ENCODE results near the gene THEMIS.
"Not testable (repeated sequence)": the region's sequence is repeated elsewhere in the genome, so short reads cannot be mapped to it uniquely, and the experiment has no call there.

Gene THEMIS

DNA sequence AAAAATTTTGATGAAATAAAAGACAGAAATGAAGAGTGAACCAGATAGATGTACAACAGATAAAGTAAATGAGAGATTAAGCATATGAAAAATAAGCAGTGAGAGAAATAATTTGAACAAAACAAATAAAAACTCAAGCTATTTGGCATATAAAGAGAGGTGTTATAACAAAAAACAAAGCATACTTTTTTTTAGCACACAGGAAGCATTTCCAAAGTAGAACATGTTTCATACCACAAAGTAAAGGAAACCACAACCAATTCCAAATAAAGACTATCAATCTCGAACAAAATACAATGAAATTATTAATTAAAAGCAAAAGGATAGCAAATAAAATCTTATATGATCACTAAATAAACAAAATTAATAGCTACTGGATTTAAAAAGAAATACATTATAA, 6.8 kb downstream of the THEMIS start:
- Histone ChIP-seq H3K56ac (ENCODE audit: low read length) (no peak overlapping the region), H4K8ac (ENCODE audit: low read depth, low read length) (no peak overlapping the region)

DNA sequence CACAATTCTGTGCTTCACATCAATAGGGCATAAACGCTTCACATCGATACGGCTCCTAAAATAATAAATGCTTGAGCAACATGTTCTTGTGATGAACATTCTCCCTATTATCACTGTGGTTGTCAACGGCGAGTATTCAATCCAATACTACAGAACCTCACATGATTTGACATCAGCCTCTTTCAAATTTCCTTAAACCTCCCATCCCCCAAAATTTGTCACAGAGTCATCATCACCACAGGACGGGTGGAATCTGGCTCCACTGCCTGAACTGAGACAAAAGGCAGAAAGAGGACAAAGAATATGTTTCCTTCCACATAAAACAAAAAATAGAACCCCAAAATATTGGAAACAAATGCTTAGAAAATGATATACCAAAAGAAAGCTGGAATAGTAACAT, 7.3 kb downstream of the THEMIS start:
- Histone ChIP-seq H4K8ac (ENCODE audit: low read depth, low read length) (no peak overlapping the region), H3K56ac (ENCODE audit: low read length) (no peak overlapping the region), H2AK5ac (ENCODE audit: low read length) (no peak overlapping the region), H3K79me2 (ENCODE audit: control insufficient read depth, insufficient read depth, low read length) (no peaks in the 10 kb centered on the region), H3K23ac (ENCODE audit: low read length) (no peak overlapping the region), H3K4ac (ENCODE audit: low read depth, low read length) (no peak overlapping the region), H4K5ac (ENCODE audit: low read length) (no peak overlapping the region), H3K18ac (ENCODE audit: low read length) (no peak overlapping the region), H3K4me1 (ENCODE audit: control insufficient read depth, low read depth, low read length) (no peaks in the 10 kb centered on the region), H3K79me1 (ENCODE audit: low read length) (no peaks in the 10 kb centered on the region), H2BK5ac (ENCODE audit: low read length) (no peak overlapping the region), H3K27me3 (ENCODE audit: insufficient read depth, low read length, poor library complexity) (no peaks in the 10 kb centered on the region), H3K4me2 (ENCODE audit: low read length) (no peak overlapping the region), H2BK120ac (ENCODE audit: low read depth, low read length) (no peak overlapping the region), H3K9ac (ENCODE audit: low read length) (no peak overlapping the region), H3K36me3 (ENCODE audit: control insufficient read depth, insufficient read depth, low read length) (no peaks in the 10 kb centered on the region), H2BK15ac (replicated peaks; ENCODE audit: low read depth) (no peak overlapping the region), H3K4me3 (ENCODE audit: low read length) (no peak overlapping the region), H3K27ac (ENCODE audit: low read depth, low read length) (no peak overlapping the region)
- DNase-seq, result peak; percentile 41
- no CpG with 5 or more reads among the region's 6 CpGs for WGBS (ENCODE audit: extremely low coverage, insufficient coverage, low lambda C conversion rate)

More for the DNA sequence above, 6.8 kb downstream of the THEMIS start:
- no peak overlapping the region for H2AK5ac ChIP-seq (ENCODE audit: low read length)
- no peak overlapping the region for H3K27ac ChIP-seq (ENCODE audit: low read depth, low read length)
- H2BK120ac ChIP-seq (ENCODE audit: low read depth, low read length), result no peak overlapping the region
- H3K79me1 ChIP-seq (ENCODE audit: low read length), result no peaks in the 10 kb centered on the region
- DNase-seq, result no peak
- H3K36me3 ChIP-seq (ENCODE audit: control insufficient read depth, insufficient read depth, low read length), result no peaks in the 10 kb centered on the region
- no peak overlapping the region for H3K4ac ChIP-seq (ENCODE audit: low read depth, low read length)
- no CpG with 5 or more reads among the region's 1 CpG for WGBS (ENCODE audit: extremely low coverage, insufficient coverage, low lambda C conversion rate)
- H3K18ac ChIP-seq (ENCODE audit: low read length), result no peak overlapping the region
- no peak overlapping the region for H3K4me2 ChIP-seq (ENCODE audit: low read length)
- no peaks in the 10 kb centered on the region for H3K4me1 ChIP-seq (ENCODE audit: control insufficient read depth, low read depth, low read length)
- no peak overlapping the region for H2BK15ac ChIP-seq (replicated peaks; ENCODE audit: low read depth)
- H3K9ac ChIP-seq (ENCODE audit: low read length), result no peak overlapping the region
- H3K27me3 ChIP-seq (ENCODE audit: insufficient read depth, low read length, poor library complexity), result no peaks in the 10 kb centered on the region
- H4K5ac ChIP-seq (ENCODE audit: low read length), result no peak overlapping the region
- no peak overlapping the region for H3K23ac ChIP-seq (ENCODE audit: low read length)
- H3K4me3 ChIP-seq (ENCODE audit: low read length), result no peak overlapping the region
- H3K79me2 ChIP-seq (ENCODE audit: control insufficient read depth, insufficient read depth, low read length), result no peaks in the 10 kb centered on the region
- no peak overlapping the region for H2BK5ac ChIP-seq (ENCODE audit: low read length)

DNA sequence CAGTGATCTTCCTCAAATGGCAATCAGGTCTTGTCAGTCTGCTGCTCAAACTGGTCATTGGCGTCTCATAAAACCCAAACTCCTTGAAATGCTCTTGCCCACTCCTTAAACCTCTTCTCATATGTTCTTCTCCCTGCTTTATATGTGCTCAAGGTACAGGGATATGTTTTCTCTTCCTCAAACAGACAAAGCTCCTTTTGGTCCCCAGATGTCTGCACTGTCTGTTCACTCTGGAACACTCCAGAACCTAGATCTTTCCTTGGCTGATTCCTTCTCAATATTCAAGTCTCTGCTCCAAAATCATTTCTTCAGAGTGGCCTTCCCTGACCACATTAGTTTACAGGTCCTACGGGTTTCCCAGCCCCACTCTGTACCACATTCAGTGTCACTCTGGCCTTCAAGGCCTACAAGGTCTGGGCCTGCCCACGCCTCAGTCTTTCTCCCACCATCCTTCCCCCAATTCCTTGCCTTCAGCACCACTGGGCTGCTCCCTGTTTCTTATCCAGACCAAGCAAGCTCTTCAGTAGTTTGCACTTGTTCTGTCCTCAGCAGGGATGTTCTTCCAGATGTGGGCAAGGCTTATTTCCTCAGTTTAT, 9.0 kb downstream of the THEMIS start:
- H2AK5ac ChIP-seq (ENCODE audit: low read length), result no peak overlapping the region
- no peaks in the 10 kb centered on the region for H3K79me1 ChIP-seq (ENCODE audit: low read length)
- H3K4me2 ChIP-seq (ENCODE audit: low read length), result no peak overlapping the region
- no peaks in the 10 kb centered on the region for H3K79me2 ChIP-seq (ENCODE audit: control insufficient read depth, insufficient read depth, low read length)
- no peak overlapping the region for H2BK5ac ChIP-seq (ENCODE audit: low read length)
- no peak overlapping the region for H3K4ac ChIP-seq (ENCODE audit: low read depth, low read length)
- H4K5ac ChIP-seq (ENCODE audit: low read length), result no peak overlapping the region
- H3K23ac ChIP-seq (ENCODE audit: low read length), result no peak overlapping the region
- H3K4me1 ChIP-seq (ENCODE audit: control insufficient read depth, low read depth, low read length), result no peaks in the 10 kb centered on the region
- H2BK15ac ChIP-seq (replicated peaks; ENCODE audit: low read depth), result no peak overlapping the region
- WGBS (ENCODE audit: extremely low coverage, insufficient coverage, low lambda C conversion rate), result no CpG with 5 or more reads among the region's 3 CpGs
- no peak overlapping the region for H3K27ac ChIP-seq (ENCODE audit: low read depth, low read length)
- H4K8ac ChIP-seq (ENCODE audit: low read depth, low read length), result no peak overlapping the region
- H2BK120ac ChIP-seq (ENCODE audit: low read depth, low read length), result no peak overlapping the region
- no peak overlapping the region for H3K9ac ChIP-seq (ENCODE audit: low read length)
- H3K4me3 ChIP-seq (ENCODE audit: low read length), result no peak overlapping the region
- no peak for DNase-seq
- no peaks in the 10 kb centered on the region for H3K27me3 ChIP-seq (ENCODE audit: insufficient read depth, low read length, poor library complexity)
- no peaks in the 10 kb centered on the region for H3K36me3 ChIP-seq (ENCODE audit: control insufficient read depth, insufficient read depth, low read length)
- no peak overlapping the region for H3K56ac ChIP-seq (ENCODE audit: low read length)
- H3K18ac ChIP-seq (ENCODE audit: low read length), result no peak overlapping the region

DNA sequence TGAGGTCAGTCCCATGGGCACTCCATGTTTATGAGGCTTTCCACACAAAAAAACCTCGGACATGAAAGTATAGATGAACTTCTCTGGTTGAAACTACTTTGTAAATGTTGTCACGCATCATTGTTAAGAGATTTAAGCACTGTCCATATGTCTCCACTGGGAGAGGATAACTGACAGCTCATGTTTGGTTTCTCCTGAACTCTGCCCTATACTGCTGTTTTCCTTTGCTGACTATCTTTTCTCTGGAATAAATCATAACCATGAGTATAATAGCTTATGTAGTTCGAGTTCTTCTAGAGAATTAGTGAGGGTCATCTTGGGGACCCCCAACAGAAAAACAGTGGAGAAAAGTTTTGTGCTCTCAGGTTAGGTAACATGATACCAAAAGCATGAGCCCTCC, 14.3 kb downstream of the THEMIS start:
- Histone ChIP-seq H4K5ac (ENCODE audit: low read length) (no peak overlapping the region), H3K79me1 (ENCODE audit: low read length) (no peaks in the 10 kb centered on the region), H3K27ac (ENCODE audit: low read depth, low read length) (no peak overlapping the region), H2BK120ac (ENCODE audit: low read depth, low read length) (no peak overlapping the region), H3K36me3 (ENCODE audit: control insufficient read depth, insufficient read depth, low read length) (no peaks in the 10 kb centered on the region), H3K27me3 (ENCODE audit: insufficient read depth, low read length, poor library complexity) (no peaks in the 10 kb centered on the region), H3K4me1 (ENCODE audit: control insufficient read depth, low read depth, low read length) (no peaks in the 10 kb centered on the region), H3K56ac (ENCODE audit: low read length) (no peak overlapping the region), H2AK5ac (ENCODE audit: low read length) (no peak overlapping the region), H3K4me2 (ENCODE audit: low read length) (no peak overlapping the region), H2BK15ac (replicated peaks; ENCODE audit: low read depth) (no peak overlapping the region), H3K23ac (ENCODE audit: low read length) (no peak overlapping the region), H3K18ac (ENCODE audit: low read length) (no peak overlapping the region), H3K79me2 (ENCODE audit: control insufficient read depth, insufficient read depth, low read length) (no peaks in the 10 kb centered on the region), H4K8ac (ENCODE audit: low read depth, low read length) (no peak overlapping the region), H3K9ac (ENCODE audit: low read length) (no peak overlapping the region), H3K4ac (ENCODE audit: low read depth, low read length) (no peak overlapping the region), H2BK5ac (ENCODE audit: low read length) (no peak overlapping the region), H3K4me3 (ENCODE audit: low read length) (no peak overlapping the region)
- DNase-seq, result no peak
- WGBS (ENCODE audit: extremely low coverage, insufficient coverage, low lambda C conversion rate), result no CpG with 5 or more reads among the region's 3 CpGs

GRCh38 chr6:127884134-127884533, 16.7 kb downstream of the THEMIS start:
- no peak overlapping the region for H3K23ac ChIP-seq (ENCODE audit: low read length)
- no peaks in the 10 kb centered on the region for H3K4me1 ChIP-seq (ENCODE audit: control insufficient read depth, low read depth, low read length)
- no peak overlapping the region for H4K5ac ChIP-seq (ENCODE audit: low read length)
- H3K27ac ChIP-seq (ENCODE audit: low read depth, low read length), result no peak overlapping the region
- H3K27me3 ChIP-seq (ENCODE audit: insufficient read depth, low read length, poor library complexity), result no peaks in the 10 kb centered on the region
- H3K36me3 ChIP-seq (ENCODE audit: control insufficient read depth, insufficient read depth, low read length), result no peaks in the 10 kb centered on the region
- H3K4ac ChIP-seq (ENCODE audit: low read depth, low read length), result no peak overlapping the region
- no peak overlapping the region for H2BK120ac ChIP-seq (ENCODE audit: low read depth, low read length)
- no peak overlapping the region for H3K56ac ChIP-seq (ENCODE audit: low read length)
- no peak overlapping the region for H3K4me2 ChIP-seq (ENCODE audit: low read length)
- H4K8ac ChIP-seq (ENCODE audit: low read depth, low read length), result no peak overlapping the region
- no peak overlapping the region for H2BK15ac ChIP-seq (replicated peaks; ENCODE audit: low read depth)
- H3K79me2 ChIP-seq (ENCODE audit: control insufficient read depth, insufficient read depth, low read length), result no peaks in the 10 kb centered on the region
- no peak for DNase-seq
- no peak overlapping the region for H3K4me3 ChIP-seq (ENCODE audit: low read length)
- no peak overlapping the region for H3K9ac ChIP-seq (ENCODE audit: low read length)
- no peak overlapping the region for H2AK5ac ChIP-seq (ENCODE audit: low read length)
- H2BK5ac ChIP-seq (ENCODE audit: low read length), result no peak overlapping the region
- no peak overlapping the region for H3K18ac ChIP-seq (ENCODE audit: low read length)
- no peaks in the 10 kb centered on the region for H3K79me1 ChIP-seq (ENCODE audit: low read length)

- H3K27ac ChIP-seq (ENCODE audit: low read depth, low read length); H3K23ac ChIP-seq (ENCODE audit: low read length); H3K36me3 ChIP-seq (ENCODE audit: control insufficient read depth, insufficient read depth, low read length); DNase-seq; H3K4ac ChIP-seq (ENCODE audit: low read depth, low read length); H3K27me3 ChIP-seq (ENCODE audit: insufficient read depth, low read length, poor library complexity); H4K8ac ChIP-seq (ENCODE audit: low read depth, low read length); H3K79me2 ChIP-seq (ENCODE audit: control insufficient read depth, insufficient read depth, low read length); H3K4me2 ChIP-seq (ENCODE audit: low read length); H3K4me3 ChIP-seq (ENCODE audit: low read length); H3K9ac ChIP-seq (ENCODE audit: low read length); H3K56ac ChIP-seq (ENCODE audit: low read length); H2BK120ac ChIP-seq (ENCODE audit: low read depth, low read length); H3K4me1 ChIP-seq (ENCODE audit: control insufficient read depth, low read depth, low read length); H3K18ac ChIP-seq (ENCODE audit: low read length); H2BK15ac ChIP-seq (replicated peaks; ENCODE audit: low read depth); H3K79me1 ChIP-seq (ENCODE audit: low read length); H2AK5ac ChIP-seq (ENCODE audit: low read length); H2BK5ac ChIP-seq (ENCODE audit: low read length); H4K5ac ChIP-seq (ENCODE audit: low read length): not testable (repeated sequence)
Observed at GRCh38 chr6:127881949-127882348, 18.9 kb downstream of the THEMIS start.

All from mesendoderm (in vitro differentiated cells).